Left ventricle myocardium inferior (tissue), 1 donor: ENCODE results near the gene GLIPR1L1. TPM values are rescaled to one million over a fixed set of nuclear protein-coding genes. Genes with fewer than 3 reads are reported as not detected.

ENCODE experiments used
- DNase-seq: peaks from one replicate; pipeline ENCODE4 v3.0.0-alpha.2; 2020
- H3K27ac ChIP-seq: fragments of 200-600 bp; replicated peaks from 2 replicates; pipeline ENCODE4 v1.8.0; 2021
- H3K27me3 ChIP-seq: fragments of 200-600 bp; 2 replicates; pipeline ENCODE4 v1.8.0; 2021; ENCODE audit warnings: low read depth
- H3K36me3 ChIP-seq: fragments of 200-600 bp; 2 replicates; pipeline ENCODE4 v1.8.0; 2021
- H3K4me1 ChIP-seq: fragments of 200-600 bp; 2 replicates; pipeline ENCODE4 v1.8.0; 2021
- H3K4me3 ChIP-seq: fragments of 200-600 bp; 2 replicates; pipeline ENCODE4 v1.8.0; 2021; ENCODE audit warnings: mild to moderate bottlenecking, moderate library complexity
- H3K9me3 ChIP-seq: fragments of 200-600 bp; replicated peaks from 2 replicates; pipeline ENCODE4 v1.8.0; 2021
- intact Hi-C: fragments of 100-400 bp; cut with micrococcal nuclease; formaldehyde crosslinking; loops from one replicate; pipeline ENCODE4 v1.11.0; 2022
- total RNA-seq: library from RNA; stranded (reverse); fragmentation: NEBNext Ultra II Directional; extraction: Animal tissue kit (Norgen Biotek cat#: 25700); gene quantifications from one replicate; pipeline ENCODE4 v1.2.1, GENCODE V29; 2021
- TF ChIP-seq, protein P1 (sequence below): fragments of 200-600 bp; IDR thresholded peaks from 2 replicates; pipeline ENCODE4 v1.8.0; 2021; ENCODE audit warnings: antibody characterized with exemption, mild to moderate bottlenecking, borderline replicate concordance
- donor health status: DM: no; HTN: yes; CAD: no; lungs with severe emphysema.

The GLIPR1L1 gene
- total RNA-seq, 1 donor from 2014 or later: not detected

GRCh38 chr12:75350413-75350812 lies 15.9 kb downstream of the GLIPR1L1 start:
- no peak overlapping the region for H3K27ac ChIP-seq
- H3K9me3 ChIP-seq: peaks cover 23% of the 10 kb centered on the region
- DNase-seq: no peak
- H3K4me3 ChIP-seq: no peak overlapping the region
- H3K27me3 ChIP-seq: no peaks in the 10 kb centered on the region
- H3K36me3 ChIP-seq: no peaks in the 10 kb centered on the region
- intact Hi-C loops: no loop called here
- TF ChIP-seq, protein P1, sequence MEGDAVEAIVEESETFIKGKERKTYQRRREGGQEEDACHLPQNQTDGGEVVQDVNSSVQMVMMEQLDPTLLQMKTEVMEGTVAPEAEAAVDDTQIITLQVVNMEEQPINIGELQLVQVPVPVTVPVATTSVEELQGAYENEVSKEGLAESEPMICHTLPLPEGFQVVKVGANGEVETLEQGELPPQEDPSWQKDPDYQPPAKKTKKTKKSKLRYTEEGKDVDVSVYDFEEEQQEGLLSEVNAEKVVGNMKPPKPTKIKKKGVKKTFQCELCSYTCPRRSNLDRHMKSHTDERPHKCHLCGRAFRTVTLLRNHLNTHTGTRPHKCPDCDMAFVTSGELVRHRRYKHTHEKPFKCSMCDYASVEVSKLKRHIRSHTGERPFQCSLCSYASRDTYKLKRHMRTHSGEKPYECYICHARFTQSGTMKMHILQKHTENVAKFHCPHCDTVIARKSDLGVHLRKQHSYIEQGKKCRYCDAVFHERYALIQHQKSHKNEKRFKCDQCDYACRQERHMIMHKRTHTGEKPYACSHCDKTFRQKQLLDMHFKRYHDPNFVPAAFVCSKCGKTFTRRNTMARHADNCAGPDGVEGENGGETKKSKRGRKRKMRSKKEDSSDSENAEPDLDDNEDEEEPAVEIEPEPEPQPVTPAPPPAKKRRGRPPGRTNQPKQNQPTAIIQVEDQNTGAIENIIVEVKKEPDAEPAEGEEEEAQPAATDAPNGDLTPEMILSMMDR: no peak
- no peaks in the 10 kb centered on the region for H3K4me1 ChIP-seq

GRCh38 chr12:75354011-75354410 lies 19.5 kb downstream of the GLIPR1L1 start:
- DNase-seq: no peak
- H3K9me3 ChIP-seq: peaks cover 31% of the 10 kb centered on the region
- no peaks in the 10 kb centered on the region for H3K4me1 ChIP-seq
- H3K4me3 ChIP-seq: no peak overlapping the region
- H3K36me3 ChIP-seq: no peaks in the 10 kb centered on the region
- TF ChIP-seq, protein P1: no peak
- intact Hi-C loops: no loop called here
- H3K27ac ChIP-seq: no peak overlapping the region
- no peaks in the 10 kb centered on the region for H3K27me3 ChIP-seq

- intact Hi-C loops: no loop called here
- TF ChIP-seq, protein P1: no peak
- Histone ChIP-seq H3K27ac (no peak overlapping the region), H3K4me3 (no peak overlapping the region), H3K27me3 (no peaks in the 10 kb centered on the region), H3K4me1 (peaks cover 13% of the 10 kb centered on the region), H3K36me3 (no peaks in the 10 kb centered on the region), H3K9me3 (peaks cover 3% of the 10 kb centered on the region)
- no peak for DNase-seq
Measured at GRCh38 chr12:75360920-75361319, 26.4 kb downstream of the GLIPR1L1 start.

GRCh38 chr12:75361408-75361807 lies 26.9 kb downstream of the GLIPR1L1 start:
- Histone ChIP-seq H3K27ac (no peak overlapping the region), H3K9me3 (no peaks in the 10 kb centered on the region), H3K36me3 (no peaks in the 10 kb centered on the region), H3K27me3 (no peaks in the 10 kb centered on the region), H3K4me1 (peaks cover 13% of the 10 kb centered on the region), H3K4me3 (no peak overlapping the region)
- no peak for DNase-seq
- TF ChIP-seq, protein P1: no peak
- intact Hi-C loops: no loop called here

- Histone ChIP-seq H3K4me1 (peaks cover 13% of the 10 kb centered on the region), H3K36me3 (no peaks in the 10 kb centered on the region), H3K27me3 (no peaks in the 10 kb centered on the region), H3K9me3 (no peaks in the 10 kb centered on the region), H3K4me3 (no peak overlapping the region), H3K27ac (peak overlapping the region; percentile 56)
- TF ChIP-seq, protein P1: no peak
- DNase-seq: no peak
- intact Hi-C loops: no loop called here
Measured at GRCh38 chr12:75364919-75365318, 30.4 kb downstream of the GLIPR1L1 start.

GRCh38 chr12:75366629-75367028 lies 32.2 kb downstream of the GLIPR1L1 start:
- TF ChIP-seq, protein P1: no peak
- intact Hi-C loops: no loop called here
- H3K27ac ChIP-seq: no peak overlapping the region
- H3K27me3 ChIP-seq: no peaks in the 10 kb centered on the region
- no peak for DNase-seq
- no peaks in the 10 kb centered on the region for H3K36me3 ChIP-seq
- no peak overlapping the region for H3K4me3 ChIP-seq
- no peaks in the 10 kb centered on the region for H3K9me3 ChIP-seq
- H3K4me1 ChIP-seq: peaks cover 13% of the 10 kb centered on the region
